ENCODE measurements around the gene NOS1. TPM values are rescaled to one million over a fixed set of nuclear protein-coding genes. Genes with fewer than 3 reads are reported as not detected.

NOS1 gene
- total RNA-seq, 1 experiment from 2014 or later: not detected

DNA sequence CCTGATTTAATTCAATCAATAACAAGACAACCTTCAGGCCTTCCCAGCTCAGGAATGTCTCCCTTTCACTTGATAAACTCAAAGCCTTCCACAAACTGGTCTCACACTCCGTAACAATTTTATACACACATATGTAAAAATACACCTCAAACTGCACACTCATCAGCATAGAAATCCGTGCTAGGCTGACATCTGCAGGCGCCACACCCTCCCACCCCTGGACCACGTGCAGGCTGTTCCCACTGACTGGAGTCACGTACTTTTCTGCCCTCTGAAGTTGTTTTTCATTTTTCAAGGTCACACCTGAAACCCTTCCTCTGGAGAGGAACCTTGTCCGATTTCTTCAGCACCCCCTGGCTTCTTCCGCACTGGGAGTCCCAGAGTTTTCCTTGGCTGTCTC, 198.8 kb downstream of the NOS1 start:
- Mint-ChIP-seq H3K27ac (ENCODE audit: low read depth, unreplicated experiment) (no peak overlapping the region), H3K36me3 (ENCODE audit: insufficient read depth, unreplicated experiment) (peaks cover 92% of the 10 kb centered on the region), H3K9me3 (ENCODE audit: unreplicated experiment) (no peaks in the 10 kb centered on the region), H3K4me3 (ENCODE audit: unreplicated experiment) (no peak overlapping the region), H3K4me1 (ENCODE audit: insufficient read depth, unreplicated experiment) (no peaks in the 10 kb centered on the region), H3K27me3 (ENCODE audit: insufficient read depth, unreplicated experiment) (no peaks in the 10 kb centered on the region)
- DNase-seq (ENCODE audit: unreplicated experiment): no peak
- TF ChIP-seq CTCF (IDR thresholded peaks at IDR 0.05; ENCODE audit: unreplicated experiment): no peak
- intact Hi-C loops (cut with micrococcal nuclease): no loop called here
- POLR2A ChIA-PET: no interaction called here
- no TSS peak for BruUV-seq (replicated peaks)
- CTCF ChIA-PET: interaction anchor here (0.7 kb wide), 1 partner anchor 12 kb away, joined by 3 read pairs; no protein-coding TSS in a partner anchor

DNA sequence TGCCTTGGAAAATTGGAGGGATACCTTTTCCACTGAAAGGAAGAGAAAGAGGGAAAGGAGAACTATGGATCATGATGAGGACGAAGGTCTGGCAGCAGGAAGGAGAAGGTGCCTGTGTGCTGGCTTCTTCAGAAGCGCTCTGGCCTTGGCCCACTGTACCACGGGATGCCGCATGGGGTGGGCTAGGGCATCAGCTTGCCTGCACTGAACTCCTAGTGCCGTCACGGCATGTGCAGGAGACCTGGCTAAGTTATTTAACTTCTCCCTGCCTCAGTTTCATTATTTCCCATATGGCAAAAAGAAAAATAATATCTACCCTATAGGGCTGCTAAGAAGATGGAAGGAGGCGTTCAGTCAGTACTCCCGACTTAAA, 199.3 kb downstream of the NOS1 start:
- intact Hi-C loops (cut with micrococcal nuclease): no loop called here
- Mint-ChIP-seq H3K4me3 (ENCODE audit: unreplicated experiment) (no peak overlapping the region), H3K4me1 (ENCODE audit: insufficient read depth, unreplicated experiment) (no peaks in the 10 kb centered on the region), H3K9me3 (ENCODE audit: unreplicated experiment) (no peaks in the 10 kb centered on the region), H3K27me3 (ENCODE audit: insufficient read depth, unreplicated experiment) (no peaks in the 10 kb centered on the region), H3K36me3 (ENCODE audit: insufficient read depth, unreplicated experiment) (peaks cover 92% of the 10 kb centered on the region), H3K27ac (ENCODE audit: low read depth, unreplicated experiment) (no peak overlapping the region)
- no TSS peak for BruUV-seq (replicated peaks)
- ChIA-PET CTCF (interaction anchor here (0.7 kb wide), 1 partner anchor 12 kb away, joined by 3 read pairs; no protein-coding TSS in a partner anchor), POLR2A (no interaction called here)
- no peak for DNase-seq (ENCODE audit: unreplicated experiment)
- no peak for TF ChIP-seq CTCF (IDR thresholded peaks at IDR 0.05; ENCODE audit: unreplicated experiment)

- H3K4me1 Mint-ChIP-seq (ENCODE audit: insufficient read depth, unreplicated experiment): no peaks in the 10 kb centered on the region
- POLR2A ChIA-PET: interaction anchor here (0.7 kb wide), 1 partner anchor 70 kb away, joined by 3 read pairs; no protein-coding TSS in a partner anchor
- H3K36me3 Mint-ChIP-seq (ENCODE audit: insufficient read depth, unreplicated experiment): peaks cover 92% of the 10 kb centered on the region
- no peak for TF ChIP-seq CTCF (IDR thresholded peaks at IDR 0.05; ENCODE audit: unreplicated experiment)
- no TSS peak for BruUV-seq (replicated peaks)
- intact Hi-C loops (cut with micrococcal nuclease): no loop called here
- H3K27ac Mint-ChIP-seq (ENCODE audit: low read depth, unreplicated experiment): no peak overlapping the region
- CTCF ChIA-PET: no interaction called here
- no peak overlapping the region for H3K4me3 Mint-ChIP-seq (ENCODE audit: unreplicated experiment)
- no peak for DNase-seq (ENCODE audit: unreplicated experiment)
- H3K27me3 Mint-ChIP-seq (ENCODE audit: insufficient read depth, unreplicated experiment): no peaks in the 10 kb centered on the region
- no peaks in the 10 kb centered on the region for H3K9me3 Mint-ChIP-seq (ENCODE audit: unreplicated experiment)
Observed at GRCh38 chr12:117161460-117162166, 199.8 kb downstream of the NOS1 start.

GRCh38 chr12:117159674-117160073, 201.8 kb downstream of the NOS1 start:
- Mint-ChIP-seq H3K9me3 (ENCODE audit: unreplicated experiment) (no peaks in the 10 kb centered on the region), H3K4me1 (ENCODE audit: insufficient read depth, unreplicated experiment) (no peaks in the 10 kb centered on the region), H3K4me3 (ENCODE audit: unreplicated experiment) (no peak overlapping the region), H3K27me3 (ENCODE audit: insufficient read depth, unreplicated experiment) (no peaks in the 10 kb centered on the region), H3K36me3 (ENCODE audit: insufficient read depth, unreplicated experiment) (peaks cover 90% of the 10 kb centered on the region), H3K27ac (ENCODE audit: low read depth, unreplicated experiment) (no peak overlapping the region)
- ChIA-PET POLR2A (no interaction called here), CTCF (interaction anchor here (0.6 to 1.5 kb wide), 3 partner anchors 9 to 512 kb away, joined by 3 to 6 read pairs (median 3); no protein-coding TSS in a partner anchor)
- no peak for DNase-seq (ENCODE audit: unreplicated experiment)
- intact Hi-C loops (cut with micrococcal nuclease): no loop called here
- no TSS peak for BruUV-seq (replicated peaks)
- no peak for TF ChIP-seq CTCF (IDR thresholded peaks at IDR 0.05; ENCODE audit: unreplicated experiment)
